ENCODE results near the gene SLC11A1.
A peak's percentile ranks its signal among the peaks of the same experiment; 100 is the strongest.

SLC11A1 gene

GRCh38 chr2:218405746-218406208 lies 23.7 kb downstream of the SLC11A1 start:
- DNase-seq: no peak

- peak; percentile 82 to 96 (median 85) for DNase-seq
Measured at GRCh38 chr2:218406209-218406948, 24.3 kb downstream of the SLC11A1 start.

GRCh38 chr2:218406949-218407618 lies 25.0 kb downstream of the SLC11A1 start:
- DNase-seq: peak in 4 of 5 experiments; percentile 42 to 80 (median 68)

- no peak for DNase-seq
Measured at GRCh38 chr2:218407717-218408116, 25.6 kb downstream of the SLC11A1 start.

- no peak for DNase-seq
Measured at GRCh38 chr2:218418321-218418716, 36.2 kb downstream of the SLC11A1 start.

GRCh38 chr2:218418717-218419458 lies 36.8 kb downstream of the SLC11A1 start, which contains the start of gene VIL1:
TSS of gene VIL1 (plus strand) at chr2:218419123. CDS start at chr2:218423779, 4,656 bp downstream.
- DNase-seq: no peak

- DNase-seq: no peak
Measured at GRCh38 chr2:218419630-218420216, 37.6 kb downstream of the SLC11A1 start.

- no peak for DNase-seq
Measured at GRCh38 chr2:218421027-218421426, 39.0 kb downstream of the SLC11A1 start.

- no peak for DNase-seq
Measured at GRCh38 chr2:218422403-218423086, 40.5 kb downstream of the SLC11A1 start.

- DNase-seq: no peak
Measured at GRCh38 chr2:218423584-218423983, 41.5 kb downstream of the SLC11A1 start.

GRCh38 chr2:218425531-218425930 lies 43.5 kb downstream of the SLC11A1 start:
- DNase-seq: no peak

GRCh38 chr2:218427741-218428140 lies 45.7 kb downstream of the SLC11A1 start:
- no peak for DNase-seq

- no peak for DNase-seq
Measured at GRCh38 chr2:218428846-218429558, 46.9 kb downstream of the SLC11A1 start.

GRCh38 chr2:218429911-218430692 lies 48.0 kb downstream of the SLC11A1 start:
- DNase-seq: no peak

GRCh38 chr2:218430721-218431120 lies 48.6 kb downstream of the SLC11A1 start:
- DNase-seq: no peak

- DNase-seq: no peak
Measured at GRCh38 chr2:218431878-218432277, 49.8 kb downstream of the SLC11A1 start.

GRCh38 chr2:218432676-218433365 lies 50.7 kb downstream of the SLC11A1 start:
- no peak for DNase-seq

GRCh38 chr2:218434456-218434855 lies 52.4 kb downstream of the SLC11A1 start:
- no peak for DNase-seq

- DNase-seq: no peak
Measured at GRCh38 chr2:218435003-218435982, 53.2 kb downstream of the SLC11A1 start.
